HEK293T (cell line): Measurements from ENCODE around the gene DENND4C.

ENCODE experiments used
- CTCF ChIA-PET: fragments of 350-600 bp; formaldehyde crosslinking; extraction: SDS; loops from one replicate; lab custom pipeline; 2021; ENCODE audit warnings: antibody characterized with exemption, inconsistent platforms; lab: Yijun Ruan, JAX
- POLR2A ChIA-PET: fragments of 350-600 bp; formaldehyde crosslinking; extraction: SDS; loops from one replicate; lab custom pipeline; 2020; ENCODE audit warnings: antibody characterized with exemption, inconsistent platforms; lab: Yijun Ruan, JAX
- DNase-seq: peaks from one replicate; pipeline ENCODE4 v3.0.0; 2012; ENCODE audit warnings: mixed read lengths; ENCODE audit errors: extremely low spot score
- BHLHE40 ChIP-seq: fragments of 450-650 bp; IDR thresholded peaks from 2 replicates; pipeline ENCODE4 v1.6.1; 2016; ENCODE audit warnings: mild to moderate bottlenecking, moderate library complexity, borderline replicate concordance
- CTBP1 ChIP-seq: fragments of 450-650 bp; IDR thresholded peaks from 2 replicates; pipeline ENCODE4 v1.6.1; 2016; ENCODE audit warnings: borderline replicate concordance
- ELF4 ChIP-seq: fragments of 450-650 bp; IDR thresholded peaks from 2 replicates; pipeline ENCODE4 v1.6.1; 2017; ENCODE audit warnings: antibody characterized with exemption
- HDGF ChIP-seq: fragments of 450-650 bp; IDR thresholded peaks from 2 replicates; pipeline ENCODE4 v1.6.1; 2017; ENCODE audit warnings: antibody characterized with exemption, borderline replicate concordance
- L3MBTL2 ChIP-seq: fragments of 450-650 bp; conservative IDR thresholded peaks from 2 replicates; pipeline ENCODE4 v1.6.1; 2016; ENCODE audit warnings: mild to moderate bottlenecking
- LEF1 ChIP-seq: fragments of 450-650 bp; IDR thresholded peaks from 2 replicates; pipeline ENCODE4 v1.6.1; 2017; ENCODE audit warnings: mild to moderate bottlenecking, borderline replicate concordance
- NFRKB ChIP-seq: fragments of 450-650 bp; IDR thresholded peaks from 2 replicates; pipeline ENCODE4 v1.6.1; 2016; ENCODE audit warnings: mild to moderate bottlenecking, moderate library complexity
- SUZ12 ChIP-seq: fragments of 450-650 bp; IDR thresholded peaks from 2 replicates; pipeline ENCODE4 v1.6.1; 2016; ENCODE audit warnings: mild to moderate bottlenecking
- TARDBP ChIP-seq: fragments of 450-650 bp; IDR thresholded peaks from 2 replicates; pipeline ENCODE4 v1.6.1; 2016
- ZNF384 ChIP-seq: fragments of 450-650 bp; IDR thresholded peaks from 2 replicates; pipeline ENCODE4 v1.6.1; 2016
- TF ChIP-seq, protein P1 (sequence below): fragments of 450-650 bp; IDR thresholded peaks from 2 replicates; pipeline ENCODE4 v1.6.1; 2016

DENND4C gene

GRCh38 chr9:19416143-19416542 is 185.7 kb downstream of the DENND4C start:
- TF ChIP-seq HDGF, result no peak
- TF ChIP-seq BHLHE40, result no peak
- TF ChIP-seq TARDBP, result no peak
- TF ChIP-seq SUZ12, result no peak
- no peak for TF ChIP-seq LEF1
- no peak for TF ChIP-seq ELF4
- TF ChIP-seq, protein P1, sequence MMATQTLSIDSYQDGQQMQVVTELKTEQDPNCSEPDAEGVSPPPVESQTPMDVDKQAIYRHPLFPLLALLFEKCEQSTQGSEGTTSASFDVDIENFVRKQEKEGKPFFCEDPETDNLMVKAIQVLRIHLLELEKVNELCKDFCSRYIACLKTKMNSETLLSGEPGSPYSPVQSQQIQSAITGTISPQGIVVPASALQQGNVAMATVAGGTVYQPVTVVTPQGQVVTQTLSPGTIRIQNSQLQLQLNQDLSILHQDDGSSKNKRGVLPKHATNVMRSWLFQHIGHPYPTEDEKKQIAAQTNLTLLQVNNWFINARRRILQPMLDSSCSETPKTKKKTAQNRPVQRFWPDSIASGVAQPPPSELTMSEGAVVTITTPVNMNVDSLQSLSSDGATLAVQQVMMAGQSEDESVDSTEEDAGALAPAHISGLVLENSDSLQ, result no peak
- TF ChIP-seq L3MBTL2, result no peak
- TF ChIP-seq CTBP1, result no peak
- POLR2A ChIA-PET, result no interaction called here
- CTCF ChIA-PET, result no interaction called here
- no peak for DNase-seq

DNA sequence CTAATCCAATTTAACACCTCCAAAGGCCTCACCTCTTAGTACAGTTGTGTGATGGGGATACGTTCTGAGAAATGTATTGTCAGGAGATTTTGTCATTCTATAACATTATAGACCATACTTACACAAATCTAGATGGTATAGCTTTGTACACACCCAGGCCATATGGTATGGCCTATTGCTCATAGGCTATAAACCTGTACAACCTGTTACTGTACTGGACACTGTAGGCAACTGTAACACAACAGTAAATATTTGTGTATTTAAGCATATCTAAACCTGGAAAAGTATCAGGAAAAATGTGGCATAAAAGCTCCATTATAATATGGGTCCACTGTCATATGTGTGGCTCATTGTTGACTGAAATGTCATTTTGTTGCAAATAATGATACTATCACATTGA is 190.4 kb downstream of the DENND4C start:
- ChIA-PET CTCF (no interaction called here), POLR2A (no interaction called here)
- no peak for TF ChIP-seq ZNF384
- no peak for TF ChIP-seq NFRKB
- no peak for TF ChIP-seq TARDBP
- no peak for TF ChIP-seq HDGF
- TF ChIP-seq LEF1, result no peak
- no peak for DNase-seq
